HG02973 (cell line): ENCODE data around the gene NFATC2.
"Not testable (repeated sequence)": the region's sequence is repeated elsewhere in the genome, so short reads cannot be mapped to it uniquely, and the experiment has no call there.

Experiments
- ATAC-seq: cut with Tn5 transposase; IDR thresholded peaks from one replicate; pipeline ENCODE4 v1.9.1; 2021; ENCODE audit warnings: moderate library complexity; ENCODE audit not compliant: unreplicated experiment

The NFATC2 gene

DNA sequence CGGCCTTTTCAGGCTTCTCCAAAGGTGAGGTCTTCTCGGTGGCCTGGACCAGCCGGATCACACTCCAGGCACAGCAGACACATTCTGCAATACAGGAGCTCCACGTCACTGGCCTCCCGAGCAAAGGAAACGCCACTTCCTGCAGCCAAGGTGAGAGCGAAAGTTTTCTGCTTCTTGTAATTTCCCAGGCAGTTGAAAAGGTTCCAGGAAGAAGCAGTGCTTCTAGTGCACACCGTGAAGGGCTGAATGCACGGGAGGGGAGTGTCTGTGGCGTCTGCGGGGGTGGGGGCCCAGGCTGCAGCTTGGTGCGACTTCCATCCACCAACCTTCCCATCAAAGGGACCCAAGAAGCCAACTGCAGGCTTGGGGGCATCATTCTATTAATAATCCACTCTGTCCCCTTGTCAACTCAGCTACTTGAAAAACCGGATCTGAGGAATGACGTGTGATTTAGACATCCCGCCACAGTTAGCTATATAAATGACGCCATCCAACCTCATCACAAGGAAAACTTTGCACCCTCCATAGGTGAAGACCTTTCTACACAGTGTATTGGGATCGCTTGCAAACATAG, 61.1 kb downstream of the NFATC2 start:
- no peak for ATAC-seq

DNA sequence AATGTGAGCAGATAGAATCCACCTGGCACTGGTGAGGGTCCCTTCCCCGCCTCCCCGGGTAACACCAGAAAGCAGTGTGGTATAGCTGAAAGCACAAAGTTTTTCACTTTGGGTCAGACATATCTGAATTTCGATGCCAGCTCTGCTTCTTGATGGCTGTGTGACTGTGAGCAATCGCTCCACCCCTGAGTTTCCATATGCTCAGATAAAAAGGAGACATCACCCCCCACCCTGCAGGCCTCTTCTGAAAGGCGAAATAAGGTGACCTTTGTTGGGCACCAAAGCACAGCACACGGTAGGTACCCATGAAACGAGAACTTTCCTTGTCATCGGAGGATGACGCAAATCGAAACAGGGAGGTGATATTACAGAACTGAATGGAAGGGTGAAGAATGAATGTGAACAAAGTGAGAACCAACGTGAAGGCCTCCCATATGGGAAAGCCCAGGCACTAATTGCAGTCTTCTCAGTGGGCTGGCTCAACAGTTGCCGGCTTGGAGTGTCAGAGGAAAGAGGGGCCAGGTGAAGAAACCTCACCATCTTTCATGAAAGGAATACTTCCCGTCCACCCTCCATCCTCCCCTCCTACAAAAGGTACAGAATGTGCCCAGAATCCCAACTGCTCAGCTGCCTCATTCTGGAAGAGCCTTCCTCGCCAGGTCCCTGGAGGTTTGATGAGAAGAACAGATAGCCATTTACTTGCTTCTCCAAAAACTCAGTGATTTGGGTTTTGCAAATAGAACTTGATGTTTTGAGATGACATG, 61.8 kb downstream of the NFATC2 start:
- ATAC-seq = peak; percentile 81

DNA sequence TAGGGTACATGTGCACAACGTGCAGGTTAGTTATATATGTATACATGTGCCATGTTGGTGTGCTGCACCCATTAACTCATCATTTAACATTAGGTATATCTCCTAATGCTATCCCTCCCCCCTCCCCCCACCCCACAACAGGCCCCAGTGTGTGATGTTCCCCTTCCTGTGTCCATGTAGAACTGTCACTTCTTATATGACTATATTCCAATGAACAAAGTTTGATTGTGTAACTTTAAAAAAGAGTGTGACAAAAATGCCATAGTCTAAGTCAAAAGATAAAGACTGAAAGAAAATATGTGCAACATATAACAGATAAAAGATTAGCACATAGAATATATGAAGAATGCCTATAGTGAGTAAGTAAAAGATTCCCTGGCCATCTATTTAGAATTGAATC, 66.4 kb downstream of the NFATC2 start:
- not testable (repeated sequence) for ATAC-seq

DNA sequence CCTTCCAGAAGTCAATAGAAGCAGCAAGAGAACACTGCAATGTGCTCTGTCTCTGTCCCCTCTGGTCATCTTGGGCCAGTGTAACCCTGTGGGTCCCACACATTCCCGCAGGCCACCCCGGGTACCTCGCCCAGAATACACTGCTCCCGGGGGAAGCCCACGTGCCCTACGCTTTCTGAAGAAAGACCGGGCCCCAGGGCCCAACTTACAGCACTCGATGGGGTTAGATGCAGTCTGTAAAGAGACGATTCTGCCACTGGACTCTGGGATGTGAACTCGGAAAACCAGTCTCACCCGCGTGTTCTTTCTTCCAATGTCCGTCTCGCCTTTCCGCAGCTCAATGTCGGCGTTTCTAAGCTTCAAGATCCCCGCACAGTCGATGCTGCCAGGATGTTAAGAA, 68.7 kb downstream of the NFATC2 start:
- ATAC-seq = no peak

DNA sequence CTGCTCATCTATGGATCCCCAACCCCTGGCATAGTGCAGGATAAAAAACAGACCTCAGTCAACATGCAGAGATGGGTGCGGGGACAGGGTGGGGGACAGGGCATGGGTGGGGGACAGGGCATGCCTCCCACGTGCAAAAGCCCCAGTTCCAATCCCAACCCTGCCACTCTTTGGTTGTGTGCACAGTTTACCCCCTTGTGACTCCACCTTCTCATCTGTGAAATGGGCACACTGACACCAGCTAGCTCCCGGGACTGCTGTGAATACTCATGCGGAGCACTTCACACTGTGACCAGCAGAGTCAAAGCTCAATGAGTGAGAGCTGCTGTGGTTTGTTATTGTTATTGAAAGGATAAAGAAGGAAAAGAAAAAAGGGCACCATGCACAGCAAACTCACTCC, 69.3 kb downstream of the NFATC2 start:
- ATAC-seq = no peak

DNA sequence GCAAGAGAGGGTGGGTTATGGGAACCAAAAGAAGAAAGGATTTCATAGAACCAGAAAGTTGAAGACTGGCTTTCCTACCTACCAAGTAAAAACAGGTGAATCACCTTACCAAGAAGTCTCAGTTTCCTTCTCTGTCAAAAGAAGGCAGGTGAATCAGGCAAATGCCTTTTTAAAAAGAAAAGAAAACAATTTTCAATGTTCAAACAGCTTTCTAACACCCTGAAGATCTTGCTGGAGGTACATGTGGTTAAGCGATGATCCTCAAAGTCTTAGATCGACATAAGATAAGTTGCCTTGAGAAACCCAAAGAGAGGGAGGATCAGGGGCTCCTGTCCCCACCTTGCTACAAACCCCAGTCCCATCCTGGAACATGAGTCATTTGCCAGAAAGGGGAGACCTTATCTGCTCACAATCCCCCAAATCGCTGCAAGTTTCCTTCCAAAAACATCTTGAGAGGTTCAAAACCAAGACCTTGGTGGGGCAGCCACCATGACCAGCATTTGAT, 71.6 kb downstream of the NFATC2 start:
- ATAC-seq = no peak

DNA sequence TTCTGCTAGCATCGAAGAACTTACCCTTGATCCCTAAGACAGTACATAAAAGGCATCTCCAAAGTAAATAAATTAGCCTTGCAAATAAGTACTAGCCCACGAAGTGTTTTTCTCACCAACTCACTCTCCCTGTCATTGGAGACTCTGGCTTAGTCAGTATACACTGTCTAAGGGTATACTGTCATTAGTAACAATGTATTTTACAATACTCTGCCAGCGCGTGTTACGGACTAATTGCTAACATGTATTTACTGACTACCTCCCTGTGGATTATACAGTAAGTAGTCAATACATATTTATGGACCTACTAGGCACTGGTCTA, 72.1 kb downstream of the NFATC2 start:
- ATAC-seq = no peak

DNA sequence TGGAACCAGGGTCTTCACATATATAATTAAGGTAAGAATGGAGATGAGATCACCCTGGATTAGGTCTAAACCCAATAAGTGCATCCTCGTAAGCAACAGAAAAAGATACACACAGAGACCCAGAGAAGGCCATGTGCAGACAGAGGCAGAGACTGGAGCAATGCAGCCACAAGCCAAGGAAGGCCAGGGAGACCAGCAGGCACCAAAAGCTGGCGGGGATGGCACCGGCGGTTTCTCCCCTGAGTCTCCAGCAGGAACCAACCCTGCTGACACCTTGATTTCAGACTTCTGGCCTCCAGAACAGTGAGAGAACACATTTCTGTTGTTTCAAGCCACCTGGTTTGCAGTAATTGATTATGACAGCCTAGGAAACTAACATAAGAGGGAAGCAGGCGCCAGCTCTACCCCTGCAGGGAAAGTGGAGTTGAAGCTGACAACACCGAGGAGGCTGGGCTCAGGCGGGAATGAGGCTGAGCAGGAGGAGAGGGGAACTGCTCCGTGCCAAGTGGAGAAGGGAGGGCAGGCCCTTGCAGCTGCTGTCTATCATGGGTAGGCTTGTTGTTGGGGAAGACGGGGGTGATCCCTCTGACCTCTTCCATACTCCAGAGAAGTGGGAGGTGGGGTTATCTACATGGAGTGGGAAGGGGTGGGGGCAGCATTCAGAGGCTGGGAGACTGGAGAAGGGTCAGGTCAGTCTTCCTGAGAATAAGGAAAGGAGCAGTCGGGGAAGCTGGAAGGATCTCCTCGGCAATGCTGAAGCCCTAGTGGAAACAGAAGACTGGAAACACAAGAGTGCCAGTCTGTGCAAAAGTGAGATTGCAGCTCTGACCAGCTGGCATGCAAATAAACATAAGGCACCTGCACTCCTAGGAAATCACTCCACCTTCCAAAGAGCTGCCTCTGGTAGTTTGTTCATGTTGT, 72.7 kb downstream of the NFATC2 start:
- ATAC-seq = no peak

DNA sequence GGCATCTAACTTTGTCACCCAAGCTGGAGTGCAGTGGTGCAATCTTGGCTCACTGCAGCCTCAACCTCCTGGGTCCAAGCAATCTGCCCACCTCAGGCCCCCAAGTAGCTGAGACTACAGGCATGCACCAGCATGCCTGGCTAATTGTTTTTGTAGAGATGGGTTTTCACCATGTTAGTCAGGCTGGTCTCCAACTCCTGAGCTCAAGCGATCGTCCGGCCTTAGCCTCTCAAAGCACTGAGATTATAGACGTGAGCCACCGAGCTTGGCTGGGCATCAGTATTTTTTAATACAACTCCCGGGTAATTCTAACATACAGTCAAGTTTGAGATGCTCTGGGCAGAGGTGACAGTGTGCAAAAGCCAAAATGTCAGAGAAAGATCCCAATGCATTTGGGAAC, 73.5 kb downstream of the NFATC2 start:
- no peak for ATAC-seq

DNA sequence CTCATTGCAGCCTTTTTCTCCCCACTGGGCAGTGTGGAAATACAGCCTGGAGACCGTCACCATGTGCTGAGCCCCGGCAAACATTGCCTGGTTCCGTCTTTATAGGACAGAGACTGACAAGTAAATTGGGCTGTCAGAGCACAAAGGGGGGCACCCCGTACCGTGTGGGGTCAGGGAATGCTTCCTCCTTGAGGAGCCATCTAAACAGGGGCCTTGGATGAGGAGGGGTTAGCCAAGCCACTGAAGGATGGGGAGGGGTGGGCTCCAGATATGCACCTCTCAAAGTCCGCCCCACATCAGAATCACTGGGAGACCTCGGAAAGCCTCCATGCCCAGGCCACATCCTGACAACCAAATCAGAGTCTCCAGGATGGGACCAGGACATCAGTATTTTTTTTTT, 73.9 kb downstream of the NFATC2 start:
- ATAC-seq = no peak

DNA sequence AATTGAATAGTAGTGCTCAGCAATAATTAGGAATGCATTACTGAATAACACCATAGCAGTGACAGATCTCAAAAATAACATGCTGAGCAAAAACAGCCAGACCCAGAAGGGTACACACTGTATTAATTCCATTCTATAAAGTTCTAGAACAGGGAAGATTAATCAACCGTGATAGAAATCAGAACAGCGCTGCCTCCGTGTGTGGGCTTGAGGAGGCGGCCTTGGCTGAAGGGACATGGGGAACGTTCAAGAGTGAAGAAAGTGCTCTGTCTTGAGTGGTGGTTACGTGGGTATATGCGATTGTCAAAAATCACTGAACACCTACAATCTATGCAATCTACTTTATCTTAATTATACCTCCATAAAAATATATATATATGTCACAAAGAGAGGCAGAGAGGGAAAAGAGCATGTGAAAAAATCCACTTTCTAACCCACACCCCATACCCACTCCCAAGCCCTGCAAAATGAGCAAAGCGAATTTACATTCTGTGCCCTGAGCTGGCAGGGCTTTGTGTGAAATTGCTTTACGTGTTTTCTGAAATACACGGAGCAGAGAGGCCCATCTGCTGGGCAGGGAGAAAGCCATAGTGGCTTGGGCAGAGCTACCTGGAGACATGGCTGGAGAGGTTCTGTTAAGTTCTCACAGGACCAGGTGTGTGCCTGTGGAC, 74.4 kb downstream of the NFATC2 start:
- no peak for ATAC-seq

DNA sequence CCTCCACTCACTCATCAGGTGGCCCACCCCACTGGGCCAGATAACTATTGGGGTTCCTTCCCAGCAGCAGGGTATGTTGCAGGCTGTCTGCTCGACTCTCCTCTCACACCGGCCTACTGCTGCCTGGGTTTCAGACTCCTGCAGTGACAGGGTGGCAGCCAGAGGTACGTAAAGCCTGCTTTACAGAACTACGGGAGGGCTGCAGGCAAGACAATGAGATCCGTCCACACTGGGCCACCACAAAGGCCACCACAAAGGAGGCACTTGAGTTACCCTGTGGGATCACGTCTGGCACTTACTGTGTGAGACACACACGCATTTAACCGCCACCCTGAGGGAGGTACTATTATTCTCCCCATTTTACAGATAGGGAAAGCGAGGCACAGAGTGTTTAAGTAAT, 78.5 kb downstream of the NFATC2 start:
- ATAC-seq = no peak

DNA sequence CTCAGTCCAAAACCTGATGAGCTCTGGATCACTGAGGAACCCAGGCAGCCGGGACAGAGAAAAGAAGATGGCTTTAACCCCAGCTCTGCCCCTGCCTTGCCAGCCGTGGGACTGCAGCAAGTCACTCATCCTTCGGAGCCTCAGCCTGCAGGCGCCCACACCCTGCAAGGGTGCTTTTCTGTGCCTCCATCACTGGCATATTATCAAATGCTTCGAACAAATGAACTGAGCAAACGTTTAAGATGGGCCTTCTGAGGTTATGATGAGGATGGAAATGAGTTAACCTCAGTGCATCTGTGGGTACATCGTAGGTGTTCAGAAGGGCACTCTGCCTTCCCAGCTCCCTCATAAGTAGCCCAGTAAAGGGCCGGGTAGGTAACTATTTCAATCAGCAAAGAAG, 79.0 kb downstream of the NFATC2 start:
- no peak for ATAC-seq

DNA sequence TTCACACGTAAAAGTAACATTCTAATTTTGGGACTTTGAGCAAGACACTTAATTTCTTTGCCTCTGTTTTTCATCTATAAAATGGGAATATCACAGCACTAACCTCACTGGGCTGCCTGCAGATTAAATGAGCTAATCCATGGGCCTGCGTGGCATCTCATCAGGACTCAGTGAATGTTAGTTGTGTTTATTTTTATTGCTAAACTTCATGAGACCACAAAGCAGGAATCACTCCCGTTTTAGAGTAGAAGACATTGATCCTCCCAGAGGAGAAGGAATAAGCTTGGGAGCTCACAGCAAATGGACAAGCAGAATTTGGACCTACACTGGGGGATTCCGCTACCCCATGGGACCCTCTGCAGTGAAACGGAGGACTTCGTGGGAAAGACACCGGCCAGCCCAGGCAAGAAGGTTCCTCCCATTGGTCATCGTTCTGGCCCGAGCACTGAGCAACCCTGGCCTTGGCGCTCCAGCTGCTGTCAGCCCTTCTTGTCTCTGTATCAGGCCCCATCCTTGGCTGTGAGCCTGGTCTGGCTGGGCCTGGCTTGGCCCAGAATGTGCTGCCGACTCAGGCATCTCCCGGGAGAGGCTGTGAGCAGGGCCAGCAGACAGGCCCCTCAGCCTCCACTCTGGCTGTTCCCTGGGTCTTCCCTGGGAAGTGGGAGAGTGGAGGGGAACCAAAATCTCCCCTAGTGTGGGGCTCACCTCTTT, 79.8 kb downstream of the NFATC2 start:
- ATAC-seq = no peak

DNA sequence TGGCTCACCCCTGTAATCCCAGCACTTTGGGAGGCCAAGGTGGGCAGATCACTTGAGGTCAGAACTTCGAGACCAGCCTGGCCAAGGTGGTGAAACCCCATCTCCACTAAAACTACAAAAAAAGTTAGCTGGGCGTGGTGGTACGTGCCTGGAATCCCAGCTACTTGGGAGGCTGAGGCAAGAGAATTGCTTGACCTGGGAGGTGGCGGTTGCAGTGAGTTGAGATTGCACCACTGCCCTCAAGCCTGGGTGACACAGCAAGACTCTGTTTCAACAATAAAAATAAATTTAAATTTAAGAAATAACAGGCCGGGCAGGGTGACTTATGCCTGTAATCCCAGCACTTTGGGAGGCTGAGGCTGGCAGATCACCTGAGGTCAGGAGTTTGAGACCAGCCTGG, 80.7 kb downstream of the NFATC2 start:
- ATAC-seq = not testable (repeated sequence)

DNA sequence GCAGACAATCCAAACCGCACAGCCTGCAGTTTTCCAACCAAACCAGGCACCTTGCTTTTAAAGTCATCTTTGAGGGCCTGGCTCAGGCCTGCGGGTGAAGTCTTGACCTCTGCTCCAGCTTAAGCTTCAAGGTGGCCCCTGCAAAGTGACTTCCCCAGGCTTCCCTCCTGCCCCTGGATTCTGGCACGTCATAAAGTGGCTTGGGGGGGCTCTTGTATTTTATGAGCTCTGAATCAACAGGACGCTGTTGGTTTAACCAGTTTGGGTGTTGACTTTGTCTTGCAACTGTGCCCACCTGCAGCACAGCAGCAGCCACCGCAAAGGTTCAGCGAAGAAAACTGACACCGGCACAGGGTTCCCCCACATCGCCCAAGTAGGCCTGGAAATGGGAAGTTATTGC, 81.2 kb downstream of the NFATC2 start:
- peak; percentile 11 for ATAC-seq

DNA sequence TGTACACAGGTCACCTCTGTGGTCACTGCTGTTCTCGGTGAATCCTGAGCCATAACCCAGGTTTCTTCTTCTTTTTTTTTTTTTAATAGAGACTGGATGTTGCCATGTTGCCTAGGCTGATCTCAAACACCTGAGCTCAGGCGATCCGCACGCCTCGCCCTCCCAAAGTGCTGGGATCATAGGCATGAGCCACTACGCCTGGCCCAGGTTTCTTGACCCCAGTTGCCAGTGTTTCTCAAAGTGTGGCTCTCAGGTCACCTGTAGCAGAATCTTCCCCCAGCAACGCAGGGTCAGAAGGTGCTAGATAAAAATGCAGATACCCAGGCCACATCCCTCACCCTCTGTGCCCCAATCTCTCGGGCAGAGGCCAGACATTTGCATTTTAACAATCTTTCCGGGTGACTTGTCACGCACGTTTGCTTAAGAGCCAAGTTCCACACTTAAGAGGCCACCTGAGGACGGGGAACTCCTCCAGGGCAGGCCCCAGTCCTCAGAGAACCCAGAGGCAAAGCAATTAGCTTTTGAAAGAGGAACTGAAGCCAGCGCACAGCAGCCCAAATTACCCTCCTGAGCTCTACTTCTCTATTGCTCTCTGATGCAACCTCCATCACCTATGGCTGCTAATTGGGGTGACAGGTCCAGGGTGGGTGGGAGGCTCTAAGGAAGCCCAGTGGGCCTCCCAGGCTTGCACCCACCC, 81.8 kb downstream of the NFATC2 start:
- ATAC-seq = peak; percentile 97

DNA sequence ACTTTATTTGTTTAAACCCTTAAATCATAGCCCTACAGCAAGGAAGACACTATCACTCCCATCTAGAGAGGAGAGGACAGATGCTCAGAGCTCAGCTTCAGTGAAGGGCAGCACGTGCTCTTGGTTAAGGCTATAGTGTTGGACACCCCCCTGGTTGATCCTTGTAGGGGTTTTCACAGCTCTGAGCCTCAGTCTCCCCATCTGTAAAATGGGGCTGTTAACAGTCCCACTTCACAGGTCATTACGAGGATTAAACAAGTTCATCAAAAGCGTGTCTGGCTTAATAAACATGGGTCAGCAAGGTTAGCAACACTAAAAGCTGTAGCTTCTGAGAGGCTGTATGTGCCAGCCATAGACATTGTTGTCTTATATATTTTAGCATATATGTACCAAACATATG, 82.4 kb downstream of the NFATC2 start:
- no peak for ATAC-seq

DNA sequence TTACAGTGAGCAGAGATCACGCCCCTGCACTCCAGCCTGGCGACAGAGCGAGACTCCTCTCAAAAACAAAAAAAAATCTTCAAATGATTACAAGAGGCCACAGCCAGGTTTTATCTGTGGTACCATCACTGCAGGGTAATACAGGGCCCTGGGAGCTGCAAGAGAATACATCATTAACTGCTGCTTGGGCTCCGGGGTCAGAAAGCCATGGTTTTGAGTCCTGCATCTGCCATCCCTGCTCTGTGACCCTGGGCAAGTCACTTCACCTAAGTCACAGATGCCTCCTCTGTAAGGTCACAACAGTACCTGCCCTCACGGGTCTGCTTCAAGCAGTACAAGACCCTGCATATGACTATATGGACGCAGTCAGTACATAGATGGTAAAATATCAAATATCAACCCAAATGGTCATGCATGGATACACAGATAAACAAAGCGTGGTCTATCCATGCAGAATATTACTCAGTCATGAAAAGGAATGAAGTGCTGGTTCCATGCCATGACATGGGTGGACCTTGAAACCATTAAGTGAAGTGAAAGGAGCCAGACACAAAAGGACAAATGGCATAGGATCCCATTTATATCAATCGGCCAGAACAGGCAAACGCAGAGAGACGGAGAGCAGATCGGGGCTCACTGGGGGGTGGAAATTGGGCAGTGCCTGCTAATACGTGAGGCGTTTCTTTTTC, 83.6 kb downstream of the NFATC2 start:
- ATAC-seq = no peak
